ENCODE measurements around the gene PRKAG2.

PRKAG2 gene

DNA sequence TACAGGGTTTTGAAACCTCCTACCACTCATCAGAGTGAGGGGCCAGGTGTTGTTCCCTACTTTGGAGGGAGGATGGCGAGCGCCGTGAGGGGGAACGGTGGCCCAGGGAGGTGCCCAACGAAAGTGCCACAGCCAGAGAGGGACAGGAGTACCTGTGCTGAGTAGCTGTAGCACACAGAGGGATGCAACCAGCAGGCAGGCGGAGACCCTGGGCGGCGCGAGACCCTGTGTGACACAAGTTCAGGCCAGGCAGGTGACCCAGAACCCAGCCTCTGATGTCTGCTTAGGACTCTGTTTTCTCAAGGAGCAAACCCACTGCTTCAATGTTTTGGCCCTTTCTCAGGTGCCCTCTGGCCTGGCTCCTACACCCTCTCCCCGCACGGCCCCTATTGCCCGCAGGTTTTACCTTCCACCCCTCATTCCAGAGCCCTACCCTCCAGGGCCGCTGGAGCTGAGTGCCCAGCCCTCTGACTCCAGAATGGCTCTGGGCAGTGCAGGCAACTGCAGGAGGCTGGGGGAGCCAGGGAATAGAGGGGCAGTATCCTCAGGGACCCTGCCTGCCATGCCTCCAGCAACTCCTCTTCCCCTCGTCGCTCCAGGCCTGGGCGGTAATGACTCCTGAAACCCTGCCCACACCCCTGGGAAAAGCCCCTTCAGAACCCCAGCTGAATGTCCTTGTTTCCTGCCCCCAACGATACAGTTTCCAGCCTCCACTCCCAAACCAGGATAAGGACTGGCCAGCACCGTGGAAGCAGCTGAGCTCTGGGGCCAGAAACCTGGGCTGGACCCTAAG, 193.1 kb downstream of the PRKAG2 start:
- Mint-ChIP-seq H3K27ac (peak overlapping the region; percentile 15), H3K27me3 (no peaks in the 10 kb centered on the region), H3K9me3 (no peaks in the 10 kb centered on the region), H3K36me3 (no peaks in the 10 kb centered on the region), H3K4me3 (no peak overlapping the region), H3K4me1 (peaks cover 17% of the 10 kb centered on the region)
- ATAC-seq, result no peak

DNA sequence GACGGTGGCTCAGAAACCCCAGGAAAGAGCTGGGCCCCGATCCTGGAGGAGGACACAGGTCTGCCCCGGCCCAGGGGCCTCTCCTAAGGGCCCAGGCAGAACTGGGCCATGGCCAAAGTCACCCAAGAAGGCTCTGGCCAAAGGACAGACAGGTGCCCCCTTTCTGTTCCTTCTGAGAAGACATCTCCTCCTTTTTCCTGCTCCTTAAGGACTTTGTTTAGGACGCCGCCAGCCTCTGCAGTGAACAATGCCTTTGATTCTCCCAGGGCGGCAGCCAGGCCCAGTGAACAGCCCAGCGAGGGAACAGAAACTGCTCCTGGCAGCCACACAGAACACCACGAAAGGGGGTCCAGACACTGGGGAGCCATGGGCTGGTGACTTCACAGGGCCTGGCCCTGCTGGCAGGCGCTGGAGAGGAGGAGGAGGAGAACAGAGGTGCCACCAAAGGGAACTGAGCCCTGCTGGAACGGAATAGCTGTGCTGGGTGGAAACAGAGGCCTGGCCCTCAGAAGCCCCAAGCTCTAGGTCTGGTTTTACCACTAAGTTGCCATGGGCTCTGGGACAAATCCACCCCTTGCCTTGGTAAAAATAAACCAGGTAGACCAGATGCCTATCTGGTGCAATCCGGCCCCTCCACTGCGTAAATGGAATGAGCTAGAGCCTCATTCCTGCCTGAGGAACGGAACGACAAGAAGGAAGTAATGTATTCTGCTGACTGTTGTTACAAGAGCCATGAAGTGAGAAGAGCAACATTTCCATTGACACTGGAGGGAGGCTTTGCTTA, 193.9 kb downstream of the PRKAG2 start:
- Mint-ChIP-seq H3K27me3 (no peaks in the 10 kb centered on the region), H3K36me3 (peaks cover 4% of the 10 kb centered on the region), H3K4me3 (no peak overlapping the region), H3K9me3 (no peaks in the 10 kb centered on the region), H3K27ac (peak overlapping the region; percentile 15), H3K4me1 (peaks cover 25% of the 10 kb centered on the region)
- no peak for ATAC-seq

DNA sequence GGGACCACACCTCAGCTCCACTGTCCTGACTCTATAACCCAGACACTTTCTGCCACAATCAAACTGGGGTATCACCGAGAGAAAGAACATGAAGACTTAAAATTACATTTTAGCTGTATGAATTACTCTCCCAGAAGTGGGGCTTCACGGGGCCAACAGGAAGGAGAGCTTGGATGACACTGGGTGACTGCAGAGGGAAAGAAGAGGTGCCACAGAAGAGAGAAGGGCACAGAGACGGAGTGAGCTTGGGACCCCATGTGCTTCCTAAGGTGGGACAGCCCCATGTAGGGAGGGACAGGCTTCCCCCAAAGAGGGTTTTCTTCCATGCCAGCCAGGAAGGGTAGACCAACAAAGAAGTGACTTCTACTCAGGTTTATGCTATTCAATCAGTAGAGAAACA, 195.2 kb downstream of the PRKAG2 start:
- peaks cover 8% of the 10 kb centered on the region for H3K36me3 Mint-ChIP-seq
- H3K4me1 Mint-ChIP-seq, result peaks cover 31% of the 10 kb centered on the region
- H3K27me3 Mint-ChIP-seq, result no peaks in the 10 kb centered on the region
- H3K9me3 Mint-ChIP-seq, result no peaks in the 10 kb centered on the region
- ATAC-seq, result no peak
- H3K4me3 Mint-ChIP-seq, result no peak overlapping the region
- no peak overlapping the region for H3K27ac Mint-ChIP-seq

DNA sequence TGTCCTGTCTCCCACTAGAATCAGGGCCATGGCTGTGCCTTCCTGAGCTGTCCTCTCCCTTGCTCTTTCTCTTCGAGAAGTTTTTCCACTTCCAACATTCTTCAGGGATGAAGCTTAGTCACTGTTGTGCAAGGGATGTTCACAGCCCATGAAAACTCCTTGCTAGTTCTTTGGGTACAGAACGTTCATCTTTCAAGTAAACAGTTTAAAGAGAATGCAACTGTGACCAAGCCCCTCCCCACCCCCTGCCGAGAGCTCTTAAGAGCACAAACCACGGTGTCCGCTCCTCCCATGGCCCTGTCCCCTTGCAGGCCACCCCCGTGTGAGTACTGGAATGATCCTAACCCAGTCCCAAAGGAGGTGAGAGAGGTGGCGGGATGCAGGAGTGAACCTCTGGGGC, 196.1 kb downstream of the PRKAG2 start:
- no peak for ATAC-seq
- no peaks in the 10 kb centered on the region for H3K9me3 Mint-ChIP-seq
- no peaks in the 10 kb centered on the region for H3K27me3 Mint-ChIP-seq
- H3K27ac Mint-ChIP-seq, result no peak overlapping the region
- peaks cover 8% of the 10 kb centered on the region for H3K36me3 Mint-ChIP-seq
- H3K4me1 Mint-ChIP-seq, result peaks cover 31% of the 10 kb centered on the region
- no peak overlapping the region for H3K4me3 Mint-ChIP-seq

DNA sequence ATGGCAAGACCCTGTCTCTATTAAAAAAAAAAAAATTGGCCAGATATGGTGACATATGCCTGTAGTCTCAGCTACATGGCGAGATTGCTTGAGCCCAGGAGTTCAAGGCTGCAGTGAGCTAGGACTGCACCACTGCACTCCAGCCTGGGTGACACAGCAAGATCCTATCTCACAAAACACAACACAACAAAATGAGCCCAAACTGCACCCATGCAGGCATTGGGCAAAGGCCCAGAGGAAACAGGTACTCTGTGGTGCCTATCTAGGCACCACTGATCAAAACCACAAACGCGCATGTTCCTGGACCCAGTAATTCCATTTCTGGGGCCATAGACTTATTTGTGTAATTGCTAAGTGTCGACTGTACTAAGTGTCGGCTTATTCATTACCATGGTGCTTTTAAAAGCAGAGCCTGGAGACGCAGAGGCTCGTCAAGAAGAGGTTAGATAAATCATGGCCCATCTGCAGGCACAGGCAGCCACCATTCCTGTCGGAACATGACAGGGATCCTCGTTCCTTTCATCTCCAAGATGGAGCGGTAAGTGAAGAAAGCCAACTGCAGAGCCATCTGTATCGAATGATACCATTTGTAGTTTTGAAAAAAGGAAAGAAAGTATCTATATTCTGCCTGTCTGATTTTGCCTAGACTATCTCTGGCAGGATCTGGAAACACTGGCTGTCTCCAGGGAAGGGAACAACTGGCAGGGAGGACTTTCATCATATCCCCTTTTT, 196.9 kb downstream of the PRKAG2 start:
- no peak overlapping the region for H3K27ac Mint-ChIP-seq
- H3K9me3 Mint-ChIP-seq, result no peaks in the 10 kb centered on the region
- no peak for ATAC-seq
- H3K36me3 Mint-ChIP-seq, result peaks cover 14% of the 10 kb centered on the region
- no peak overlapping the region for H3K4me3 Mint-ChIP-seq
- H3K27me3 Mint-ChIP-seq, result no peaks in the 10 kb centered on the region
- peaks cover 31% of the 10 kb centered on the region for H3K4me1 Mint-ChIP-seq

DNA sequence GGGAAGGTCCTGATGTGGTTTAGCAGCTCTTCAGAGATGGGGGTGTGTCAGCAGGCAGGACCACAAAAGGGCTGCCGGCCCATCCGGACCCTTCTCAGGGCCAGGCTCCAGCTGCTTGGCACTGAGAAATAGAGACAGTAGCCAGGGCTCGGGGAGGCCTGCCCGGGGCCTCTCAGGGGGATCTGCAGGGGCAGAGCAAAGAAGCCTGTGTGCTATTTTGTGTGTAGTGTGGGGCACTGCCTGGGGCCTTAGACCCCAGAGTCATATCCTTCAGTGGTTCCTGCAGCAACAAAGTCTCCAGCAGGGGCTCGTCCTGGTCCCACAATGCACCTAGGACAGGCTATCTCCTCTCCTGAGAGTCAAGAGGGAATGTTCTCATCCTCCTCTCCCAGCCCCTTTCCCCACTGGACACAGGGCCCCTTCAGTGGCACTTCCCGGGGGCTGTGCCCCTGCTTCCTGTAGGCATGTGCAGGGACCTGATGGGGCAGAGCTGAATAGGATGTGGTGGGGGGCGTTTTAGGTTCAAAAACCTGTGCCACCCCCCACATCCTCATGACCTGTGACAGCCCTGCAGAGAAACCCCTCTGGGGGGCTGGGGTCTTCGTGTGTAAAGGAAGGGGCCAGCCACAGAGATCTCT, 197.7 kb downstream of the PRKAG2 start:
- H3K36me3 Mint-ChIP-seq, result peaks cover 18% of the 10 kb centered on the region
- H3K4me1 Mint-ChIP-seq, result peaks cover 31% of the 10 kb centered on the region
- no peaks in the 10 kb centered on the region for H3K27me3 Mint-ChIP-seq
- peak overlapping the region; percentile 78 for H3K27ac Mint-ChIP-seq
- no peaks in the 10 kb centered on the region for H3K9me3 Mint-ChIP-seq
- no peak overlapping the region for H3K4me3 Mint-ChIP-seq
- ATAC-seq, result no peak

DNA sequence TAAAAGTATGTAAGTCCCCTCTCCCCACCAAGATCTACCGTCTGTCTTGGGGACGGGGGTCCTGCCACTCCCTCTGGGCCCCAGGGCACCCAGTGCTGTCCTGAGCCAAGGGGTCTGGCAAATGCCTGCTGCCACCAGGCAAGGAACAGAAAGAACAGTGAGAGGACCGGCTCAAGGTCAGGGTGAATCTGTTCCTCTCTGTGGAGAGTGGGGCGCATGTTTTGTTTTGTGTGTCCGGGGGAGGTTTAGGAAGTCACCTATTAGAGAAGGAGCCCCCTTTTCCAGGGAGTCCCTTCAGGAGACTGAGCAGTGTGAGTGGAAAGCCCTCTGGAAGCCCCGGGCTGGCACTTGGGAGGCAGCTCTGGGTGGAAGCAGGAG, 198.7 kb downstream of the PRKAG2 start:
- Mint-ChIP-seq H3K36me3 (peaks cover 21% of the 10 kb centered on the region), H3K4me1 (peaks cover 27% of the 10 kb centered on the region), H3K27me3 (no peaks in the 10 kb centered on the region), H3K27ac (peak overlapping the region; percentile 78), H3K9me3 (no peaks in the 10 kb centered on the region), H3K4me3 (no peak overlapping the region)
- no peak for ATAC-seq

DNA sequence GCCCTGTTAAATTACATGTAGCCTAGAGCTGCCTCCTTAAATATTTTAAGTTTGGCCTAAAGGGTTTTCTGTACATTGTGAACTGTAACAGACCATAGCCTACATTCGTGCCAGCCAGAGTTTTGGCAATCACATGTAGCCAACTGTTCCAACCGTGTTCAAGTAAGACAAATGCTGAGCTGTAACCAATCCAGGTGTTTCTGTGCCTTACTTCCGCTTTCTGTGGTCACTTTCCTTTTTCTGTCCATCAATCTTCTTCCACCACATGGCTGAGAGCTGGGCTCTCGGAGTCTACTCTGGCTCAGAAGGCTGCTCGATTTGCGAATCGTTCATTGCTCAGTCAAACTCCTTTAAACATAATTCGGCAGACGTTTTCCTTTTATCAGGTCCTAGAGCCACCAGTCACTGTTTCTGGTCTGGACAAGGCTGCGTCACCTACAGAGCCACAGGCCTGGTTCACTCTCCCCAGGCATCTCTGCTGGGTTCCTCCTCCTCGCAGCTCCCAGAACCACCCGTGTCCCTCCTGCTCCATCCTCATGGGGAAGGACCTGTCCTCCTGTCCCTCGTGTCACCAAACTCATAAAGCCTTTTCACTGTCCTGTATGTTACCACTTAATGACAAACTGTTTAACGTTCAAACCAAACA, 199.2 kb downstream of the PRKAG2 start:
- Mint-ChIP-seq H3K4me3 (no peak overlapping the region), H3K36me3 (peaks cover 26% of the 10 kb centered on the region), H3K27me3 (no peaks in the 10 kb centered on the region), H3K9me3 (no peaks in the 10 kb centered on the region), H3K27ac (peak overlapping the region; percentile 78), H3K4me1 (peaks cover 22% of the 10 kb centered on the region)
- ATAC-seq, result no peak

DNA sequence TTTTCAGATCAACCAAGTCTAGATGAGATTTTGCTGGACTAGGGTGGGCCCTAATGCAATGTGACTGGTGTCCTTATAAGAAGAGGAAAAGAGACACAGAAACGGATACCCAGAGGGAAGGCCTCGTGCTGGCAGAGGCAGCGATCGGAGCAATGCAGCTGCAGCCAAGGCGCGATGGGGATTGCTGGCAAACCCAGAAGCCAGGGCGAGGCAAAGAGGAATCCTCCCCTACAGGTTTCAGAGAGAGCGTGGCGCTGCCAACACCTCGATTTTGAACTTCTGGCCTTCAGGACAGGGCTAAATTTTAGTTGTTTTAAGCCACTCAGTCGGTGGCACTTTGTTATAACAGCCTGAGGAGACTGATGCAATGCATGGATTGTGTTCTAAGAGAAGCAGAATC, 200.2 kb downstream of the PRKAG2 start:
- H3K9me3 Mint-ChIP-seq, result no peaks in the 10 kb centered on the region
- no peaks in the 10 kb centered on the region for H3K27me3 Mint-ChIP-seq
- no peak for ATAC-seq
- no peak overlapping the region for H3K4me3 Mint-ChIP-seq
- H3K27ac Mint-ChIP-seq, result no peak overlapping the region
- H3K4me1 Mint-ChIP-seq, result peaks cover 20% of the 10 kb centered on the region
- H3K36me3 Mint-ChIP-seq, result peaks cover 32% of the 10 kb centered on the region

DNA sequence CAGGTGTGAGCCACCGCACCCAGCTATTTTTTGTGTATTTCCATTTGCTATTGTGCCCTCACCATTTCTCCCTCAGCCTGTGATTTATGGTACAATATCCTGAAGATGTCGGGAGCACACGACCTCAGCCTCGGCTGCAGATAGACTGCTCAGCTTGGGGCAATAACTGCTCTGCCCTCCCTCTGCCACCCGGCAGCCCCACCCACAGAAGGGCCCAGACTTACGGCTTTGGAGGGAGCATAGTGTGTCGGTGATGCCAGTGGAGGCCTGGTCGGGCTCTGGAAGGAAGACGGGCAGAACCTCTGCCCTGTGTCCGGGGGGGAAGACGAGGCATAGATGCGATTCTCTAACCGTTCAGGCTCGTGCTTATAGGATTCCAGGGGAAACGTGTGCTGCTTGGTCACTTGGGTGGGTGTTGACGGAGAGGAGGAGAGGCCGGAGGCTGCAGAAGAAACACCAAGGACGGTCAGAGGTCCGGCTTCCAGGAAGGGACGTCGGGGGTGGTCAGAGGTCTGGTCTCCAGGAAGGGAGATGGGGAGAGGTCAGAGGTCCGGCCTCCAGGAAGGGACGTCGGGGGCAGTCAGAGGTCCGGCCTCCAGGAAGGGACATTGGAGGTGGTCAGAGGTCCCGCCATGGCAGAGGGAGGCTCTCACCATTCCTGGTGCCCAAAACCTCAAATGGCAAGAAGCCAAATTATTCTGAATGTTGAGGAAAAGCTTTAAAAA, 201.6 kb downstream of the PRKAG2 start:
- no peak overlapping the region for H3K27ac Mint-ChIP-seq
- no peaks in the 10 kb centered on the region for H3K27me3 Mint-ChIP-seq
- H3K4me1 Mint-ChIP-seq, result peaks cover 20% of the 10 kb centered on the region
- no peak overlapping the region for H3K4me3 Mint-ChIP-seq
- peaks cover 34% of the 10 kb centered on the region for H3K36me3 Mint-ChIP-seq
- ATAC-seq, result no peak
- H3K9me3 Mint-ChIP-seq, result peaks cover under 1% of the 10 kb centered on the region

DNA sequence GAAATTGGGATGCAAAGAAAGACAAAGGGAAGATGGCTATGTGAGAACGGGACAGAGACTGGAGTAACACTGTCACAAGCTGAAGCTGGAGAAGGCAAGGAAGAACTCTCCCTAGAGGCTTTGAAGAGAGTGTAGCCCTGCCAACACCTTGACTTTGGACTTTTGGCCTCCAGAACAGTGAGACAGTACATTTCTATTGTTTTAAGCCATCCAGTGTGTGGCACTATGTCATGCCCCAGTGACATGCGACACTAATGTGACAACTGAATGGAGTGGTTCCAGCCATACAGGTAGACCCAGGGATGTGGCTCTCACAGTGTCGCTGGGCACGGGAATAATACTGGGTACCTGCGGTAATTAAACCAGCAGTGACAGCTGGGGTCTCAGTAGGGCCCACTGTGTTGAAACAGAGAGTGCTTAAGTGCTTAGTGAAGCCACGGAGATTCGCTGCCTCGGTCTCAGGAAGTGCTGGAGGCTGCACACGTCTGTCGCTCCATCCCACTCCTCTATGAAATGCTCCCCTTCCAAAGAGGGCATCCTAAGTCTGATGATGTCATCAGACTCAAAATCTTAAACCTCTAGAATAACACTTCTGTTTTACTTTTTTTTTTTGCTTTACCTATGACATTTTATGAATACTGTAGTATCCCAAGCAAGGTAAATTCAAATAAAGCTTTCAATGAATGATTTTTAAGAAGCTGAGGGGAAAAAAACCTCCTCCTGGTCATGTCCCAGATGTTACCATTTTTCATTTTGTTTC, 202.6 kb downstream of the PRKAG2 start:
- peaks cover 45% of the 10 kb centered on the region for H3K36me3 Mint-ChIP-seq
- H3K9me3 Mint-ChIP-seq, result peaks cover 8% of the 10 kb centered on the region
- H3K4me1 Mint-ChIP-seq, result peaks cover 19% of the 10 kb centered on the region
- H3K27me3 Mint-ChIP-seq, result no peaks in the 10 kb centered on the region
- H3K4me3 Mint-ChIP-seq, result no peak overlapping the region
- no peak overlapping the region for H3K27ac Mint-ChIP-seq
- ATAC-seq, result no peak

DNA sequence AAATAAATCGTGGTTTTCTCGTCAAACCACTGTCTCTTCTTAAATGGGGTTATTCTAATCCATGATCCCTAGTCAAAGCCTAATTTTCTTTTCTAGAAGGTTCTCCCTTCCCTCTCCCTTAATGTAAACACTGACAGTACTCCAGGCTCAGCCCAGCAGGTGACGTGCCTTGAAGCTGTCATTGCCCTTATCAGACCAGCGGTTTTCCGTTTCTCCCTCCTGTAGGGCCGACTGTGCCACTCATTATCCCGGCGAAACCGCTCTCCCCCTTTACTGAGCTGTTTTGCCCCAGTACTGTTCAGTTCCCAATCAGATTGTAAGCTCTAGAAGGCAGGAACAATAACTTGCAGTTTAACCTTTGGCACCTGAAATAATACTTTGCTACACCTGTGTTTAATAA, 203.7 kb downstream of the PRKAG2 start:
- Mint-ChIP-seq H3K27me3 (no peaks in the 10 kb centered on the region), H3K9me3 (peaks cover 13% of the 10 kb centered on the region), H3K4me1 (peaks cover 8% of the 10 kb centered on the region), H3K36me3 (peaks cover 54% of the 10 kb centered on the region), H3K27ac (no peak overlapping the region), H3K4me3 (no peak overlapping the region)
- ATAC-seq, result no peak

DNA sequence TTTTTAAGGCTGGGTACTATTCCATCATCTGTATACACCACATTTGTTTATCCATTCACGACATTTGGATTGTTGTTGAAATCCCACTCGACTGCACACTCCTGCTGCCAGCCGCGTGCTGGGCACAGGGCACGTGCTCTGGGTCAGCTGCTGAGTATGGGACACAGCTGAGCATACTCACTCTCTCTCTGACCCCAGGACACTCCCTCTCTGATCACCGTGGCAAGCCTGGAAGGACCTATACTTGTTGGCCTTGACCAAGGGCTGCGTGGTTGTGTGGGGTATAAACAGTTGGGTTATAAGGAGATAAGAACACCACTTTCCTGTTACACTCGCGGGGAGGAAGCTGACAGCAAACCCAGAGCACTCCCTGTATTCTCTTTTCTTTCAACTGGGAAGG, 204.2 kb downstream of the PRKAG2 start:
- H3K4me3 Mint-ChIP-seq, result no peak overlapping the region
- peaks cover 54% of the 10 kb centered on the region for H3K36me3 Mint-ChIP-seq
- H3K9me3 Mint-ChIP-seq, result peaks cover 15% of the 10 kb centered on the region
- H3K4me1 Mint-ChIP-seq, result peaks cover 3% of the 10 kb centered on the region
- ATAC-seq, result no peak
- H3K27ac Mint-ChIP-seq, result no peak overlapping the region
- H3K27me3 Mint-ChIP-seq, result no peaks in the 10 kb centered on the region

DNA sequence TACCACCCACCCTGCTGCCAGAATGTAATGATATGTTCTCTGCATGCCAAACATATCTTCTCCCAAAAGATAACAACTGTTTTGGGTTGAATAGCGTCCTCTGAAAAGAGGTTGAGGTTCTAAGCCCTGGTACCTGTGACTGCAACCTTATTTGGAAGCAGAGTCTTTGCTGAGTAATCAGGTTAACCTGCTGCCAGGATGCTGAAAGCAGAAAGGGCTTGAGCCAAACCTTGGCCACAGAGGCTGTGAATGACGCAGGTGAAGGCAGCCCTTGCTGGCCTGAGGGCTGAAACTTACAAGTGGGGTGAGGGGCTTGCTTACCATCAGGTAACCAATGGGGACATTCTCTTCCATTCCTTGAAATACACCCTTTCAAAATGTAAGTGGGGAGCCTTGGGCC, 205.4 kb downstream of the PRKAG2 start:
- ATAC-seq, result no peak
- no peaks in the 10 kb centered on the region for H3K4me1 Mint-ChIP-seq
- H3K9me3 Mint-ChIP-seq, result peaks cover 18% of the 10 kb centered on the region
- H3K36me3 Mint-ChIP-seq, result peaks cover 63% of the 10 kb centered on the region
- no peak overlapping the region for H3K27ac Mint-ChIP-seq
- H3K4me3 Mint-ChIP-seq, result no peak overlapping the region
- H3K27me3 Mint-ChIP-seq, result no peaks in the 10 kb centered on the region

Measured in stimulated activated memory B cell treated with anti-CD40 and anti-IgM and Interleukin-4, amounts not matched to agents 10 μg/mL and 1 μg/mL and 100 μg/mL, for 72 hours (primary cell).